Measurements from ENCODE around the gene INTS7. TPM values are rescaled to one million over a fixed set of nuclear protein-coding genes. Genes with fewer than 3 reads are reported as not detected.

The INTS7 gene
- polyA plus RNA-seq, 5 donors = 19.6 to 23.5 (median 21.3) TPM

DNA sequence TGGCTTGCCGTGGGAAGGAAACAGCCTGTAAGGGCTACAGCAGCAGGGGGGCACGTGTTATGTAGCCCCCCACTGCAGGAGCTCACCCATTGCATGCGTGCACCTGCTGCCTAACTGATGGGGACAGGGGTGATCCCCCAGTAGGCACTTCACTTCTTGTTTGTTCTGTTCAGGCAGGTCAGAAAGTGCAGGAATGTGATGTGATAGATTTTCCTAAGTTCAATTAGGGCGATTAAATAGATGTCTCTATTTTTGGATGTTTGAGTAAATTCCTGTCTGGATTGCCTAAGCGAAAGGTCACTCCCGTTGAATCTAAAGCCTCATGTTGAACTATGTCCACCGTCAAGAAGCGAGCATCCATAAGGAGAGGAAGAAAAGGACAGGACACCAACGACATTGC, 126.0 kb downstream of the INTS7 start:
- DNase-seq = no peak

DNA sequence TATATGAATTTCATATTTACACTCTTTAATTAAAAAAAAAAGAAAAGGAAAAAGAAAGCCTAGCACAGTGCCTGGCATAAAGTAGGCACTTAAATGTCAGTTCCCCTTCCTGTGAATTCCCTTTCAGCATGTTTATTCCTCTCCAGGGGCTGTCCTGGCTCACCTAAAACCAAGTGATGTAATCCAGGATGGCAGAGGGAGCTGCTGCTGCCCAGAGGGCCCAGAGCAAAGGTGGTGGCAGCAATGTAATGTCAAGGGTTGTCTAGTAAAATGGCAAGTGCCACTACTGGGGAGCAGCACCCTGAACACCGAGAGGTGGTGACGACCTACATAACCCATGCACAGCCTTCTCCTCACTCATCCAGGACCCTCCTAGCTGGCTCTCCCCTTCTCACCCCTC, 126.4 kb downstream of the INTS7 start:
- no peak for DNase-seq

DNA sequence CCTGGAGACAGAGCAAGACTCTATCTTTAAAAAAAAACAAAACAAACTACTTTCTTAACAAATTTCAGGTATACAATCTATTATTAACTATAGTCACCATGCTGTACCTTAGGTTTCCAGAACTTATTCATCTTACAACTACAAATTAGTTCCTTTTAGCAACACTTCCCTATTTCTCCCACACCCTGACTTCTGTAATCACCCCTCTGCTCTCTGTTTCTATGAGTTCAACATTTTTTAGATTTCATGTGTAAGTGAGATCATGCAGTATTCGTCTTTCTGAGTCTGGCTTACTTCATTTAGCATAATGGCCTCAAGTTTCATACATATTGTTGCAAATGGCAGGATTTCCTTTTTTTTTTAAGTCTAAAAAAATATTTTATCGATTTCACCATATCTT, 126.9 kb downstream of the INTS7 start:
- DNase-seq = no peak

DNA sequence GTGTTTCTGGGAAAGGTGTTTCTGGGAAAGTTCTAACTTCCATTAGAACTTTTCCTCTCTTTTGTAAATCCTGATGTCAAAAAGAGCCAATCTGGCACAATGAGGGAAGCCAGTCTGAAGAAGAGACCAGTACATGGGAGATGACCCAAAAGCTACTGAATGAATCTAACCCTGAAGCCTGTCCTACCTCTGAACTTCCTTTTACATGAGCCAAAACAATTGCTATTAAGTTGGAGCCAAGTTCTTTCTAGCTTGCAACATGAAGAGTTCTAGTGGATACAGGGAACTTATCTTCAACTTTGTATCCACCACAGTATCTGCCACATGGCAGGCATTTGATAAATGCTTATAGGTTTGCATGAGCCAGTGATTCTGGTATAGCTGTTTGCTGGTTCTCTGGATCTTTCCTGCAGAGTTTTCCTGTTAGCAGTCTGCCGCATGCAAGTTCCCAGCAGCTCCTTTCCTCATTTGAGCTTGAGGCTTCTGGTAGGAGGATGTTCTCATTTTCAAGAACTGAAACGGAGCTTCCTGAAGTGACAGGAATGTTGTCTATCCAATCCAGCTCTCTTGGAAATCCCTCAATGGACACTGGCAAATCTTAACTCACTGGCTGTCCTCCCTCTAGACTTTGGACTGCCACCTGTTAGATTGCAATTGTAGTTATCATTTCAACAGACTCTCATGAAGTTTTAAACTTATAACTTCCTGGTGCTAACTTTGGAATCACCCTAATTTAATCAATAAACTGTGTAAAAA, 131.7 kb downstream of the INTS7 start:
- no peak for DNase-seq

GRCh38 chr1:211902624-211903291, 132.6 kb downstream of the INTS7 start:
- DNase-seq = no peak

- DNase-seq = no peak
These were observed 133.4 kb downstream of the INTS7 start for GRCh38 chr1:211901945-211902344.

DNA sequence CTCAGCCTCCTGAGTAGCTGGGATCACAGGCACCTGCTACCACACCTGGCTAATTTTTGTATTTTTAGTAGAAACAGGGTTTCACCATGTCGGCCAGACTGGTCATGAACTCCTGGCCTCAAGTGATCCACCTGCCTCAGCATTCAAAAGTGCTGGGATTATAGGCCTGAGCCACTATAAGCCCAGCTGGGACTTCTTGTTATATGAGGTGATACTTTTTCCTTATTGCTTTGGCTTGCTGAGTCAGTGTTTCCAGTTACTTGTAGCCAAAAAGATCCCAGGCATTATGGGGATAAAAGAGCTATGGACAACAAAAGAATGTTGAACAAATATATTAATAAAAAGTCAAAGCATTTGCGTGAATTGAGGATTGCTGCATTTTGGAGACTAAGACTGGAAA, 134.9 kb downstream of the INTS7 start:
- DNase-seq = no peak

DNA sequence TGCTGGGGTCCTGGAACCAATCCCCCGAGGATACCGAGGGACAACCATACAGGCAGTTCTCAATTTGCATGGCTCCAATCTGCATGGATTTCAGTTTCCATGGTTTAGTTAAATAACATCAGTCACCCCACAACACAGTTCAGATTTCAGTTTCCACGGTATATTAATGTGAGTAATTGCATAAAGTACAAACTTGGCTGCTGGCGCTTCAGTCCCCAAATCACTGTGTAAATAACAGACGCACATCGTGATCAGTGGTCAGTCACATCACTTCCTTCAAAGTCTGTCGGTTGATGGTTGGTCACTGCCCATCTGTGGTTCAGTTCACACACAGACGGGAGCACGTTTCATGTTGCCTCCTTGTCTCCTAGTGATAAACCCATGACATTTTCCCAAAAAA, 138.4 kb downstream of the INTS7 start:
- no peak for DNase-seq

GRCh38 chr1:211895126-211895759, 140.1 kb downstream of the INTS7 start:
- DNase-seq = no peak

GRCh38 chr1:211894312-211894711, 141.0 kb downstream of the INTS7 start:
- no peak for DNase-seq

DNA sequence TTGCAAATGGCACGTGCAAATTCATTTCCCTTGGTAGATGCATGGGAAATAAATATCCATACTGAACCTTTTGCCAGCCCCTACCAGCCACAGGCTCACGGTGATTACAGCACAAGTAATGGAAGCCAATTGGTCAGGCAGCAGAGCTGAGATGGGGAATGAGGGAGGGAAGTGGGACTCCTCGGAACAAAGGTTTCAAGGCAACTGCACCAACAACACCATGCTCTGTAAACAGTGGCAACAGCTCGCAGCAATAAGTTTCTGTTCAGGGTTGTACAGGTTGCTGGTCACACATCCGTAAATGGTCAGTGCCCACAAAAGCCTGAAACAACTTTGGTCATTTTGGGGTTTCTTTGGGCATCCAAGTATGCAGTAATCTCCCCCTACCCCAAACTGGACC, 142.1 kb downstream of the INTS7 start:
- DNase-seq = no peak

- no peak for DNase-seq
These were observed 142.8 kb downstream of the INTS7 start for GRCh38 chr1:211892577-211892976.

DNA sequence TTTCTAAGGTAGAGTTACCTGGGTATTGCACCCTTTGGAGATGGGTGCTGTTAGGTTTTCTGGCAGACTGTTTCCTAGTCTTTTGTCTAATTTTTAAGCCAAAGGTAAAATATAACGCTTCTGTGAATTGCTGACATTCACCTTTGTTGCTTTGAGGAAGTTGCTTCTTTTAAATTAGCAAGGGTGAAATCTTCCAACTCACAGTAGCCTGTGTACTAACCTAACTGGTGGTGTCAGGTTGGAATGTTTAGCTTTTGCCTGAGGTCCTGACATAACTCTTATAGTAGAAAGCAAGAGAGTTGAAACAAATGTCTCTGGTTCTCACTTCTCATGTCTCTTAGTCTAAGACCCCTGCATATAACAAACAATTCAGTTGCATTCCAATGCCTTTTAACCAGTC, 143.6 kb downstream of the INTS7 start:
- DNase-seq = no peak

Other genes with a start within 250 kb of the INTS7 start
- 10 to 100 TPM; 14.8 to 23.5 (median 17.7) TPM for gene LPGAT1, start 204.8 kb downstream of the INTS7 start, polyA plus RNA-seq (ENCODE audit: insufficient read depth in 1 of 5, insufficient read length in 5 of 5, low replicate concordance in 1 of 5)
- 10 to 100 TPM; 25.1 to 40.3 (median 36.0) TPM for gene DTL, start 191 bp upstream of the INTS7 start, polyA plus RNA-seq (ENCODE audit: insufficient read depth in 1 of 5, insufficient read length in 5 of 5, low replicate concordance in 1 of 5)
- 100 to 1,000 TPM in 4 of 5 donors, 10 to 100 TPM in 1; 97.5 to 123 (median 121) TPM for gene PPP2R5A, start 249.9 kb upstream of the INTS7 start, polyA plus RNA-seq (ENCODE audit: insufficient read depth in 1 of 5, insufficient read length in 5 of 5, low replicate concordance in 1 of 5)

All from right lung (tissue), 5 donors.